Endometrial microvascular endothelial cells (primary cell): ENCODE measurements around the gene HYKK. TPM values are rescaled to one million over a fixed set of nuclear protein-coding genes. Genes with fewer than 3 reads are reported as not detected.

Experiments used
- in situ Hi-C: cut with HindIII; loops from 2 replicates; pipeline ENCODE4 v1.10.0; 2017; ENCODE audit warnings: low sequenced_read_pairs, low pct_unique_long_range_greater_than_20kb; ENCODE audit errors: inconsistent ontology term
- total RNA-seq: library from RNA; depleted of rRNA; stranded (reverse); fragments of >200 nt; gene quantifications from one replicate; pipeline ENCODE4 v1.2.3, GENCODE V29; 2015; ENCODE audit errors: inconsistent ontology term

Gene HYKK
- total RNA-seq, 1 donor from 2014 or later = 5.9 TPM

- in situ Hi-C loops = no loop called here
Measured at GRCh38 chr15:78571382-78571781, 64.0 kb downstream of the HYKK start.

GRCh38 chr15:78573416-78573815 lies 66.0 kb downstream of the HYKK start:
- in situ Hi-C loops = no loop called here

- in situ Hi-C loops = no loop called here
Measured at GRCh38 chr15:78574944-78575343, 67.6 kb downstream of the HYKK start.

Other genes starting within 250 kb of the HYKK start
- 8.5 TPM for gene DNAJA4, start 243.0 kb upstream of the HYKK start, total RNA-seq
- gene SKIC8, start 208.0 kb upstream of the HYKK start, total RNA-seq = 101 TPM
- gene CRABP1, start 167.2 kb upstream of the HYKK start, total RNA-seq = not detected
- gene IREB2, start 69.4 kb upstream of the HYKK start, total RNA-seq = 18.8 TPM
- gene PSMA4, start 32.9 kb downstream of the HYKK start, total RNA-seq = 374 TPM
- gene CHRNA5, start 57.9 kb downstream of the HYKK start, total RNA-seq = 18.6 TPM
- gene CHRNA3, start 113.4 kb downstream of the HYKK start, total RNA-seq = not detected
- not detected for gene CHRNB4, start 133.6 kb downstream of the HYKK start, total RNA-seq